ENCODE data around the gene KCNN3.

- TF ChIP-seq POLR2AphosphoS5 (IDR thresholded peaks at IDR 0.05) (no peak), CTCF (IDR thresholded peaks at IDR 0.05) (peak; percentile 63 to 75 (median 66)), EP300 (IDR thresholded peaks at IDR 0.05) (no peak)
Measured at GRCh38 chr1:154669464-154670282, 200.4 kb downstream of the KCNN3 start.
